Neural progenitor cell (in vitro differentiated cells): Measurements from ENCODE around the gene ZDHHC4. TPM values are rescaled to one million over a fixed set of nuclear protein-coding genes. Genes with fewer than 3 reads are reported as not detected.

Source experiments
- DNase-seq: peaks from one replicate; pipeline ENCODE4 v3.0.0-alpha.2; 2016; ENCODE audit warnings: low spot score
- H2AFZ ChIP-seq: fragments of 200-600 bp; sonication (generic); replicated peaks from 2 replicates; pipeline ENCODE4 v1.6.1; 2016; ENCODE audit warnings: antibody characterized with exemption
- H3F3A ChIP-seq: fragments of 200-600 bp; sonication (generic); 2 replicates; pipeline ENCODE4 v1.6.1; 2016; ENCODE audit warnings: antibody characterized with exemption, low read depth
- H3K27ac ChIP-seq: fragments of 200-600 bp; sonication (generic); 2 replicates; pipeline ENCODE4 v1.5.1; 2016; ENCODE audit warnings: mild to moderate bottlenecking
- H3K27me3 ChIP-seq: fragments of 200-600 bp; sonication (generic); 2 replicates; pipeline ENCODE4 v1.6.1; 2016; ENCODE audit warnings: mild to moderate bottlenecking, moderate library complexity
- H3K36me3 ChIP-seq: fragments of 200-600 bp; sonication (generic); 2 replicates; pipeline ENCODE4 v1.5.1; 2016
- H3K4me1 ChIP-seq: fragments of 200-600 bp; sonication (generic); 2 replicates; pipeline ENCODE4 v1.6.1; 2016; ENCODE audit warnings: mixed run types
- H3K4me2 ChIP-seq: fragments of 200-600 bp; sonication (generic); 2 replicates; pipeline ENCODE4 v1.6.1; 2016
- H3K4me3 ChIP-seq: fragments of 200-600 bp; sonication (generic); 2 replicates; pipeline ENCODE4 v1.5.1; 2016
- H3K79me2 ChIP-seq: fragments of 200-600 bp; sonication (generic); 2 replicates; pipeline ENCODE4 v1.6.1; 2016; ENCODE audit warnings: low read depth
- H3K9ac ChIP-seq: fragments of 200-600 bp; sonication (generic); 2 replicates; pipeline ENCODE4 v1.6.1; 2016
- H3K9me3 ChIP-seq: fragments of 200-600 bp; sonication (generic); 2 replicates; pipeline ENCODE4 v1.5.1; 2016; ENCODE audit warnings: low read depth
- H4K20me1 ChIP-seq: fragments of 200-600 bp; sonication (generic); 2 replicates; pipeline ENCODE4 v1.6.1; 2016; ENCODE audit warnings: low read depth
- H3K27ac Mint-ChIP-seq: 3 replicates; pipeline ENCODE4 v1.8.0; 2021; ENCODE audit warnings: mixed read lengths
- H3K27me3 Mint-ChIP-seq: 2 replicates; pipeline ENCODE4 v1.8.0; 2022; ENCODE audit warnings: low read depth, mild to moderate bottlenecking, inconsistent platforms, moderate library complexity, mixed read lengths; ENCODE audit not compliant: insufficient read depth
- H3K36me3 Mint-ChIP-seq: 3 replicates; pipeline ENCODE4 v1.8.0; 2021; ENCODE audit warnings: mixed read lengths
- H3K4me1 Mint-ChIP-seq: 3 replicates; pipeline ENCODE4 v1.8.0; 2021; ENCODE audit warnings: mixed read lengths
- H3K4me3 Mint-ChIP-seq: 3 replicates; pipeline ENCODE4 v1.8.0; 2021; ENCODE audit warnings: mild to moderate bottlenecking, moderate library complexity, mixed read lengths
- H3K9me3 Mint-ChIP-seq: 3 replicates; pipeline ENCODE4 v1.8.0; 2020; ENCODE audit warnings: mixed read lengths
- CTCF ChIP-seq: fragments of 200-600 bp; sonication (generic); IDR thresholded peaks from 2 replicates; pipeline ENCODE4 v1.5.1; 2017; ENCODE audit warnings: antibody characterized with exemption, mild to moderate bottlenecking
- EZH2 ChIP-seq: fragments of 200-600 bp; sonication (generic); IDR thresholded peaks from 2 replicates; pipeline ENCODE4 v1.6.1; 2017; ENCODE audit warnings: antibody characterized with exemption, mild to moderate bottlenecking, moderate library complexity
- EZH2phosphoT487 ChIP-seq: fragments of 200-600 bp; sonication (generic); IDR thresholded peaks from 2 replicates; pipeline ENCODE4 v1.6.1; 2017; ENCODE audit warnings: antibody characterized with exemption
- total RNA-seq: library from RNA; depleted of rRNA; stranded (reverse); fragments of >200 nt; gene quantifications from 2 replicates; pipeline ENCODE4 v1.2.3, GENCODE V29; 2015; ENCODE audit warnings: low replicate concordance

The ZDHHC4 gene
- total RNA-seq, 1 donor from 2014 or later, result 102 TPM

GRCh38 chr7:6624246-6624611 is 47.0 kb downstream of the ZDHHC4 start:
- H4K20me1 ChIP-seq, result no peaks in the 10 kb centered on the region
- no peaks in the 10 kb centered on the region for H3K4me1 Mint-ChIP-seq

GRCh38 chr7:6628045-6628444 is 50.8 kb downstream of the ZDHHC4 start:
- TF ChIP-seq EZH2phosphoT487 (no peak), CTCF (no peak), EZH2 (no peak)

More at GRCh38 chr7:6624246-6624611, 47.0 kb downstream of the ZDHHC4 start:
- no peak overlapping the region for H2AFZ ChIP-seq
- H3K4me2 ChIP-seq, result no peak overlapping the region
- no peaks in the 10 kb centered on the region for H3K36me3 ChIP-seq
- TF ChIP-seq EZH2phosphoT487, result no peak
- TF ChIP-seq EZH2, result no peak
- no peak for TF ChIP-seq CTCF
- no peaks in the 10 kb centered on the region for H3K79me2 ChIP-seq
- Mint-ChIP-seq H3K4me3 (no peak overlapping the region), H3K27me3 (peaks cover 4% of the 10 kb centered on the region), H3K9me3 (no peaks in the 10 kb centered on the region), H3K27ac (no peak overlapping the region), H3K36me3 (peaks cover 19% of the 10 kb centered on the region)
- no peaks in the 10 kb centered on the region for H3K9me3 ChIP-seq
- no peaks in the 10 kb centered on the region for H3K4me1 ChIP-seq
- no peak overlapping the region for H3K4me3 ChIP-seq
- DNase-seq, result no peak
- H3F3A ChIP-seq, result no peaks in the 10 kb centered on the region
- no peak overlapping the region for H3K9ac ChIP-seq
- H3K27ac ChIP-seq, result no peak overlapping the region
- H3K27me3 ChIP-seq, result no peaks in the 10 kb centered on the region

GRCh38 chr7:6630007-6630849 is 53.0 kb downstream of the ZDHHC4 start:
- peaks cover 1% of the 10 kb centered on the region for H3F3A ChIP-seq
- Mint-ChIP-seq H3K4me1 (no peaks in the 10 kb centered on the region), H3K27ac (peak overlapping the region; percentile 46), H3K27me3 (peaks cover 6% of the 10 kb centered on the region), H3K36me3 (peaks cover 2% of the 10 kb centered on the region), H3K9me3 (no peaks in the 10 kb centered on the region), H3K4me3 (no peak overlapping the region)
- TF ChIP-seq CTCF, result no peak
- TF ChIP-seq EZH2, result no peak
- H3K4me1 ChIP-seq, result no peaks in the 10 kb centered on the region
- DNase-seq, result no peak
- no peak overlapping the region for H3K9ac ChIP-seq
- no peak overlapping the region for H3K4me2 ChIP-seq
- H3K27ac ChIP-seq, result no peak overlapping the region
- H3K4me3 ChIP-seq, result no peak overlapping the region
- H3K27me3 ChIP-seq, result no peaks in the 10 kb centered on the region
- no peak overlapping the region for H2AFZ ChIP-seq
- no peaks in the 10 kb centered on the region for H4K20me1 ChIP-seq
- H3K9me3 ChIP-seq, result no peaks in the 10 kb centered on the region
- H3K36me3 ChIP-seq, result no peaks in the 10 kb centered on the region
- H3K79me2 ChIP-seq, result no peaks in the 10 kb centered on the region

More at GRCh38 chr7:6628045-6628444, 50.8 kb downstream of the ZDHHC4 start:
- H3K79me2 ChIP-seq, result no peaks in the 10 kb centered on the region
- no peaks in the 10 kb centered on the region for H3K4me1 ChIP-seq
- H3K27me3 ChIP-seq, result no peaks in the 10 kb centered on the region
- no peak for DNase-seq
- no peak overlapping the region for H3K4me3 Mint-ChIP-seq
- no peaks in the 10 kb centered on the region for H3K9me3 Mint-ChIP-seq
- H3K27me3 Mint-ChIP-seq, result peaks cover 6% of the 10 kb centered on the region
- no peak overlapping the region for H3K9ac ChIP-seq
- H3K36me3 Mint-ChIP-seq, result peaks cover 8% of the 10 kb centered on the region
- no peak overlapping the region for H2AFZ ChIP-seq
- H3K36me3 ChIP-seq, result no peaks in the 10 kb centered on the region
- H3K4me2 ChIP-seq, result no peak overlapping the region
- H3K27ac ChIP-seq, result no peak overlapping the region
- H3K9me3 ChIP-seq, result no peaks in the 10 kb centered on the region
- H3F3A ChIP-seq, result no peaks in the 10 kb centered on the region
- no peak overlapping the region for H3K4me3 ChIP-seq
- H4K20me1 ChIP-seq, result no peaks in the 10 kb centered on the region
- no peak overlapping the region for H3K27ac Mint-ChIP-seq
- no peaks in the 10 kb centered on the region for H3K4me1 Mint-ChIP-seq
